HFFc6 (cell line): ENCODE results near the gene TAF4B. TPM values are rescaled to one million over a fixed set of nuclear protein-coding genes. Genes with fewer than 3 reads are reported as not detected.
A peak's percentile ranks its signal among the peaks of the same experiment; 100 is the strongest.
"Not testable (repeated sequence)": the region's sequence is repeated elsewhere in the genome, so short reads cannot be mapped to it uniquely, and the experiment has no call there.

Experiments used
- DNase-seq: peaks from one replicate; pipeline ENCODE4 v3.0.0-alpha.2; 2018
- H3K27ac Mint-ChIP-seq: 2 replicates; pipeline ENCODE4 v1.8.0; 2020; ENCODE audit warnings: mild to moderate bottlenecking, mixed read lengths
- H3K27me3 Mint-ChIP-seq: 2 replicates; pipeline ENCODE4 v1.8.0; 2021; ENCODE audit warnings: mild to moderate bottlenecking, moderate library complexity, mixed read lengths; ENCODE audit not compliant: insufficient read depth
- H3K36me3 Mint-ChIP-seq: 2 replicates; pipeline ENCODE4 v1.8.0; 2021; ENCODE audit warnings: low read depth, mixed read lengths
- H3K4me1 Mint-ChIP-seq: 2 replicates; pipeline ENCODE4 v1.8.0; 2020; ENCODE audit warnings: low read depth, mixed read lengths
- H3K4me3 Mint-ChIP-seq: 2 replicates; pipeline ENCODE4 v1.8.0; 2020; ENCODE audit warnings: mild to moderate bottlenecking, moderate library complexity, mixed read lengths
- H3K9me3 Mint-ChIP-seq: 2 replicates; pipeline ENCODE4 v1.8.0; 2020; ENCODE audit warnings: mild to moderate bottlenecking, mixed read lengths
- CTCF ChIP-seq: fragments of 200-600 bp; sonication (generic); IDR thresholded peaks from 2 replicates; pipeline ENCODE4 v1.5.0; 2021; ENCODE audit warnings: antibody characterized with exemption, mild to moderate bottlenecking
- total RNA-seq, 6 experiments: library from RNA; stranded (reverse); fragmentation: NEBNext Ultra II Directional; extraction: Animal tissue kit (Norgen Biotek cat#: 25700); gene quantifications; 2 replicates in 1 of 6; 3 replicates in 5 of 6; pipeline ENCODE4 v1.2.3, GENCODE V29; 2021

TAF4B gene
- total RNA-seq, 6 experiments from 2014 or later = 0.94 to 2.2 (median 1.3) TPM

- Mint-ChIP-seq H3K27ac (no peak overlapping the region), H3K4me3 (peak overlapping the region; percentile 75; the same call in 1 of the 2 replicates), H3K27me3 (no peaks in the 10 kb centered on the region), H3K36me3 (no peaks in the 10 kb centered on the region), H3K9me3 (no peaks in the 10 kb centered on the region), H3K4me1 (no peaks in the 10 kb centered on the region)
- no peak for TF ChIP-seq CTCF
- no peak for DNase-seq
These were observed 35.7 kb upstream of the TAF4B start for GRCh38 chr18:26190506-26190905.

DNA sequence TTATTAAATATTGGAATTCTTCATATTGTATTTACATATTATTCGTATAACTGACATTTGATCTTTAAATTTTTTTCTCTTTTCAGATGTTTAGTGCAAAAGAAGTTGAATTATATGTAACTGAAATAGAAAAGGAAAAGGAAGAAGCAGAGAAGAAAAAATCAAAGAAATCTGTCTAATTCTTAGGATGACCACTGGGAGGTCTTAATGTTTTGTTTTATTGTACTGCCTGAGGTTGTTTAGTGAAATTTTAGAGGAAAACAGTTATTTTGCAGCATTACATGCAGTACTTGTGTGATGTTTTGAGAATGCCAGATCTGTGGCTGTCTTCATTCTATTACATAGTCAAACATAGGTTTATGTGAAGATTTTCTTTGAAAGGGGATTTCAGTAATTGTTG is 34.0 kb upstream of the TAF4B start:
- Mint-ChIP-seq H3K4me1 (no peaks in the 10 kb centered on the region), H3K36me3 (no peaks in the 10 kb centered on the region), H3K4me3 (no peak overlapping the region), H3K9me3 (no peaks in the 10 kb centered on the region; the same call in 1 of the 2 replicates), H3K27ac (no peak overlapping the region), H3K27me3 (no peaks in the 10 kb centered on the region; the same call in 1 of the 2 replicates)
- DNase-seq = no peak
- TF ChIP-seq CTCF = no peak

GRCh38 chr18:26196605-26197004 is 29.6 kb upstream of the TAF4B start:
- H3K4me1 Mint-ChIP-seq = no peaks in the 10 kb centered on the region
- H3K36me3 Mint-ChIP-seq = no peaks in the 10 kb centered on the region
- H3K4me3 Mint-ChIP-seq = no peak overlapping the region
- H3K27me3 Mint-ChIP-seq = no peaks in the 10 kb centered on the region; the same call in 1 of the 2 replicates
- H3K9me3 Mint-ChIP-seq = no peaks in the 10 kb centered on the region; the same call in 1 of the 2 replicates
- no peak overlapping the region for H3K27ac Mint-ChIP-seq
- TF ChIP-seq CTCF = no peak
- DNase-seq = no peak

DNA sequence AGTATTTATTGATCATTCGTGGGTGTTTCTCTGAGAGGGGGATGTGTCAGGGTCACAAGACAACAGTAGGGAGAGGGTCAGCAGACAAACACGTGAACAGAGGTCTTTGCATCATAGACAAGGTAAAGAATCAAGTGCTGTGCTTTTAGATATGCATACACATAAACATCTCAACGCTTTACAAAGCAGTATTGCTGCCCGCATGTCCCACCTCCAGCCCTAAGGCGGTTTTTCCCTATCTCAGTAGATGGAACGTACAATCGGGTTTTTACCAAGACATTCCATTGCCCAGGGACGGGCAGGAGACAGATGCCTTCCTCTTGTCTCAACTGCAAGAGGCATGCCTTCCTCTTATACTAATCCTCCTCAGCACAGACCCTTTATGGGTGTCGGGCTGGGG is 24.2 kb upstream of the TAF4B start:
- H3K4me1 Mint-ChIP-seq, DNase-seq, H3K27ac Mint-ChIP-seq, H3K9me3 Mint-ChIP-seq, H3K4me3 Mint-ChIP-seq, H3K36me3 Mint-ChIP-seq, H3K27me3 Mint-ChIP-seq: not testable (repeated sequence)

GRCh38 chr18:26205318-26205717 is 20.9 kb upstream of the TAF4B start:
- Mint-ChIP-seq H3K36me3 (no peaks in the 10 kb centered on the region), H3K4me3 (no peak overlapping the region), H3K27me3 (peaks cover 3% of the 10 kb centered on the region), H3K27ac (no peak overlapping the region), H3K9me3 (no peaks in the 10 kb centered on the region), H3K4me1 (no peaks in the 10 kb centered on the region)
- no peak for TF ChIP-seq CTCF
- no peak for DNase-seq

GRCh38 chr18:26206488-26206887 is 19.8 kb upstream of the TAF4B start:
- no peak for DNase-seq
- H3K36me3 Mint-ChIP-seq = no peaks in the 10 kb centered on the region
- peaks cover 3% of the 10 kb centered on the region for H3K27me3 Mint-ChIP-seq
- no peak overlapping the region for H3K27ac Mint-ChIP-seq
- no peaks in the 10 kb centered on the region for H3K9me3 Mint-ChIP-seq
- H3K4me3 Mint-ChIP-seq = no peak overlapping the region
- TF ChIP-seq CTCF = no peak
- no peaks in the 10 kb centered on the region for H3K4me1 Mint-ChIP-seq
